ENCODE data around the gene ATP2B3.

The ATP2B3 gene

DNA sequence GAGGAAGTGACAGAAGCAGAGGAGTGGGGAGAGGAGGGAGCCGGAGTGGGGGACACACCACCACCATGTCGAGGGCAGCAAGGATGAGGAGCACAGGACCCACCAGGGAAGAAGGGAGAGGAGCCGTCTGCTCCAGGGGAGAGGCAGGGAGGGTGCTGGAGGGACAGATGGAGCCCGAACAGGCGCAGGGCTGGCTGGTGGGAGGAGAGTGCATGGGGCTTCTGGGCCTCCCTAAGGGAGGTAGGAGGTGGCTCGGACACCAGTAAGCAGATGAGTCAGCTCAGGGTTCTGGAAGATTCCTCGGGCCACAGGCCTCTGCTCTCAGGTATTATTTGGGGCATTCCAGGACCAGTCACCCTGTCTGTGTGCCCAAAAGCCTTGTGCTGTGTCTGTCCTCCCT lies 29.8 kb downstream of the ATP2B3 start:
- TF ChIP-seq CEBPB (IDR thresholded peaks at IDR 0.05) (no peak), EGR1 (IDR thresholded peaks at IDR 0.05) (no peak), ZBTB7A (IDR thresholded peaks at IDR 0.05; ENCODE audit: low read depth) (no peak), TAF1 (IDR thresholded peaks at IDR 0.05; ENCODE audit: low read depth) (no peak), TCF12 (IDR thresholded peaks at IDR 0.05; ENCODE audit: low read depth) (no peak), TEAD4 (IDR thresholded peaks at IDR 0.05) (no peak), EP300 (IDR thresholded peaks at IDR 0.05; ENCODE audit: borderline replicate concordance) (no peak), RAD21 (IDR thresholded peaks at IDR 0.05; ENCODE audit: low read depth) (no peak), CREB1 (IDR thresholded peaks at IDR 0.05; ENCODE audit: low read depth) (no peak)
- TF ChIP-seq, protein P1, sequence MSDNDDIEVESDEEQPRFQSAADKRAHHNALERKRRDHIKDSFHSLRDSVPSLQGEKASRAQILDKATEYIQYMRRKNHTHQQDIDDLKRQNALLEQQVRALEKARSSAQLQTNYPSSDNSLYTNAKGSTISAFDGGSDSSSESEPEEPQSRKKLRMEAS (IDR thresholded peaks at IDR 0.05): no peak
- TF ChIP-seq, protein P2, sequence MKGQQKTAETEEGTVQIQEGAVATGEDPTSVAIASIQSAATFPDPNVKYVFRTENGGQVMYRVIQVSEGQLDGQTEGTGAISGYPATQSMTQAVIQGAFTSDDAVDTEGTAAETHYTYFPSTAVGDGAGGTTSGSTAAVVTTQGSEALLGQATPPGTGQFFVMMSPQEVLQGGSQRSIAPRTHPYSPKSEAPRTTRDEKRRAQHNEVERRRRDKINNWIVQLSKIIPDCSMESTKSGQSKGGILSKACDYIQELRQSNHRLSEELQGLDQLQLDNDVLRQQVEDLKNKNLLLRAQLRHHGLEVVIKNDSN (IDR thresholded peaks at IDR 0.05): no peak

DNA sequence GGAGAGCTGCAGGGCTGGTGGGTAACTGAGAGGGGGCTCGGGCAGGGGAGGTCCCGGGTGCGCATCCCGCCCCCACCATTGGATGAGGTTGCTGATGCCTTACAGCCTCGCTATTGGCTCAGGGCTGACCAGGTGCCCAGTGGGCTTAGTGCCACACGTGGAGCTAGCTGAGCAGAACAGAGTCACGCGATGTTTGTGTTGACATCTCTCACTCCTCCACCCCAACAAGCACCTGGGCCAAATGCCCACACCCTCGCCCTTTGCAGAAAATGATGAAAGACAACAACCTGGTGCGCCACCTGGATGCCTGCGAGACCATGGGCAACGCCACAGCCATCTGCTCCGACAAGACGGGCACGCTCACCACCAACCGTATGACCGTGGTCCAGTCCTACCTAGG lies 31.8 kb downstream of the ATP2B3 start:
- TF ChIP-seq, protein P3, sequence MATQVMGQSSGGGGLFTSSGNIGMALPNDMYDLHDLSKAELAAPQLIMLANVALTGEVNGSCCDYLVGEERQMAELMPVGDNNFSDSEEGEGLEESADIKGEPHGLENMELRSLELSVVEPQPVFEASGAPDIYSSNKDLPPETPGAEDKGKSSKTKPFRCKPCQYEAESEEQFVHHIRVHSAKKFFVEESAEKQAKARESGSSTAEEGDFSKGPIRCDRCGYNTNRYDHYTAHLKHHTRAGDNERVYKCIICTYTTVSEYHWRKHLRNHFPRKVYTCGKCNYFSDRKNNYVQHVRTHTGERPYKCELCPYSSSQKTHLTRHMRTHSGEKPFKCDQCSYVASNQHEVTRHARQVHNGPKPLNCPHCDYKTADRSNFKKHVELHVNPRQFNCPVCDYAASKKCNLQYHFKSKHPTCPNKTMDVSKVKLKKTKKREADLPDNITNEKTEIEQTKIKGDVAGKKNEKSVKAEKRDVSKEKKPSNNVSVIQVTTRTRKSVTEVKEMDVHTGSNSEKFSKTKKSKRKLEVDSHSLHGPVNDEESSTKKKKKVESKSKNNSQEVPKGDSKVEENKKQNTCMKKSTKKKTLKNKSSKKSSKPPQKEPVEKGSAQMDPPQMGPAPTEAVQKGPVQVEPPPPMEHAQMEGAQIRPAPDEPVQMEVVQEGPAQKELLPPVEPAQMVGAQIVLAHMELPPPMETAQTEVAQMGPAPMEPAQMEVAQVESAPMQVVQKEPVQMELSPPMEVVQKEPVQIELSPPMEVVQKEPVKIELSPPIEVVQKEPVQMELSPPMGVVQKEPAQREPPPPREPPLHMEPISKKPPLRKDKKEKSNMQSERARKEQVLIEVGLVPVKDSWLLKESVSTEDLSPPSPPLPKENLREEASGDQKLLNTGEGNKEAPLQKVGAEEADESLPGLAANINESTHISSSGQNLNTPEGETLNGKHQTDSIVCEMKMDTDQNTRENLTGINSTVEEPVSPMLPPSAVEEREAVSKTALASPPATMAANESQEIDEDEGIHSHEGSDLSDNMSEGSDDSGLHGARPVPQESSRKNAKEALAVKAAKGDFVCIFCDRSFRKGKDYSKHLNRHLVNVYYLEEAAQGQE (IDR thresholded peaks at IDR 0.05; ENCODE audit: low read depth): no peak
- TF ChIP-seq NFIC (IDR thresholded peaks at IDR 0.05) (no peak), TEAD4 (IDR thresholded peaks at IDR 0.05) (no peak), CEBPB (IDR thresholded peaks at IDR 0.05) (no peak), ZBTB7A (IDR thresholded peaks at IDR 0.05; ENCODE audit: low read depth) (no peak), TAF1 (IDR thresholded peaks at IDR 0.05; ENCODE audit: low read depth) (no peak), TCF12 (IDR thresholded peaks at IDR 0.05; ENCODE audit: low read depth) (no peak), FOXM1 (IDR thresholded peaks at IDR 0.05; ENCODE audit: borderline replicate concordance, low read depth) (no peak), EP300 (IDR thresholded peaks at IDR 0.05; ENCODE audit: borderline replicate concordance) (no peak), CREB1 (IDR thresholded peaks at IDR 0.05; ENCODE audit: low read depth) (no peak), RAD21 (IDR thresholded peaks at IDR 0.05; ENCODE audit: low read depth) (no peak), EGR1 (IDR thresholded peaks at IDR 0.05) (no peak)
- TF ChIP-seq, protein P2 (IDR thresholded peaks at IDR 0.05): no peak
- TF ChIP-seq, protein P1 (IDR thresholded peaks at IDR 0.05): no peak

DNA sequence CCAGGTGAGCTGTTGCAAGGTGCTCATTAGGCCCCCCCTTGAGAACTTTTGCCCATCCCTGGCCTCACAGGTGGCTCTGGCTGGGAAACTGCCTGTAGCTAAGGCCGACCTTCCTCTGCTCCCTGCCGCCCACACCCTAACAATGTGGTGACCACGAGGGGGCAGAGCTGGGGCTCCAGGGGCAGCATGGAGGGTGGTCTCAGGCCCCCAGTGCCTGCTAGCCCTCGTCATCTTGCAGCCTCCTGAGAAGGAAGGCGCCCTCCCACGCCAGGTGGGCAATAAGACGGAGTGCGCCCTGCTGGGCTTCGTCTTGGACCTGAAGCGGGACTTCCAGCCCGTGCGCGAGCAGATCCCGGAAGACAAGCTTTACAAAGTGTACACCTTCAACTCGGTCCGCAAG lies 32.4 kb downstream of the ATP2B3 start:
- TF ChIP-seq, protein P2 (IDR thresholded peaks at IDR 0.05): no peak
- TF ChIP-seq TEAD4 (IDR thresholded peaks at IDR 0.05): no peak
- TF ChIP-seq, protein P3 (IDR thresholded peaks at IDR 0.05; ENCODE audit: low read depth): no peak
- no peak for TF ChIP-seq CEBPB (IDR thresholded peaks at IDR 0.05)
- TF ChIP-seq NFIC (IDR thresholded peaks at IDR 0.05): no peak
- no peak for TF ChIP-seq RAD21 (IDR thresholded peaks at IDR 0.05; ENCODE audit: low read depth)
- TF ChIP-seq, protein P1 (IDR thresholded peaks at IDR 0.05): no peak
- no peak for TF ChIP-seq EGR1 (IDR thresholded peaks at IDR 0.05)
- no peak for TF ChIP-seq FOXM1 (IDR thresholded peaks at IDR 0.05; ENCODE audit: borderline replicate concordance, low read depth)
- TF ChIP-seq YY1 (IDR thresholded peaks at IDR 0.05; ENCODE audit: low read depth): no peak
- no peak for TF ChIP-seq TCF12 (IDR thresholded peaks at IDR 0.05; ENCODE audit: low read depth)
- no peak for TF ChIP-seq TAF1 (IDR thresholded peaks at IDR 0.05; ENCODE audit: low read depth)
- TF ChIP-seq EP300 (IDR thresholded peaks at IDR 0.05; ENCODE audit: borderline replicate concordance): no peak
- no peak for TF ChIP-seq ZBTB7A (IDR thresholded peaks at IDR 0.05; ENCODE audit: low read depth)
- no peak for TF ChIP-seq CREB1 (IDR thresholded peaks at IDR 0.05; ENCODE audit: low read depth)

DNA sequence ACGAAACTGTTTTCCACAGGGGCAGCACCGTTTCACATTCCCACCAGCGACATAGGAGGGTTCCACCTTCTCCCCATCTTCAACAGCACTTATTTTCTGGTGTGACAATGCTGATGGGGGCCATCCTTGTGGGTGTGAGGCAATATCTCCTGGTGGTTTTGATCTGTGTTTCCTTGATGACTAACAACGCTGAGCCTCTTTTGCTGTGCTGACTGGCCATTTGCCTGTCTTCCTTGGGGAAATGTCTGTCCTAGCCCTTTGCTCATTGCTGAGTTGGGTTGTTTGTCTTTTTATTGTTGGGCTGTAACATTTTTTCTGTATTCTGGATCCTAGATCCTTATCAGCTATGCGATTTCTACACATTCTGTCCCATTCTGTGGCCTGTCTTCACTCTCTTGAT lies 33.7 kb downstream of the ATP2B3 start:
- TF ChIP-seq NFIC (IDR thresholded peaks at IDR 0.05) (no peak), RAD21 (IDR thresholded peaks at IDR 0.05; ENCODE audit: low read depth) (no peak), FOXM1 (IDR thresholded peaks at IDR 0.05; ENCODE audit: borderline replicate concordance, low read depth) (no peak), CREB1 (IDR thresholded peaks at IDR 0.05; ENCODE audit: low read depth) (no peak), EP300 (IDR thresholded peaks at IDR 0.05; ENCODE audit: borderline replicate concordance) (no peak), YY1 (IDR thresholded peaks at IDR 0.05; ENCODE audit: low read depth) (no peak), TEAD4 (IDR thresholded peaks at IDR 0.05) (no peak), TCF12 (IDR thresholded peaks at IDR 0.05; ENCODE audit: low read depth) (no peak), CEBPB (IDR thresholded peaks at IDR 0.05) (no peak), TAF1 (IDR thresholded peaks at IDR 0.05; ENCODE audit: low read depth) (no peak), ZBTB7A (IDR thresholded peaks at IDR 0.05; ENCODE audit: low read depth) (no peak)
- TF ChIP-seq, protein P2 (IDR thresholded peaks at IDR 0.05): no peak

All from Ishikawa (cell line).